Measurements from ENCODE around the gene ABCB8.

Gene ABCB8

DNA sequence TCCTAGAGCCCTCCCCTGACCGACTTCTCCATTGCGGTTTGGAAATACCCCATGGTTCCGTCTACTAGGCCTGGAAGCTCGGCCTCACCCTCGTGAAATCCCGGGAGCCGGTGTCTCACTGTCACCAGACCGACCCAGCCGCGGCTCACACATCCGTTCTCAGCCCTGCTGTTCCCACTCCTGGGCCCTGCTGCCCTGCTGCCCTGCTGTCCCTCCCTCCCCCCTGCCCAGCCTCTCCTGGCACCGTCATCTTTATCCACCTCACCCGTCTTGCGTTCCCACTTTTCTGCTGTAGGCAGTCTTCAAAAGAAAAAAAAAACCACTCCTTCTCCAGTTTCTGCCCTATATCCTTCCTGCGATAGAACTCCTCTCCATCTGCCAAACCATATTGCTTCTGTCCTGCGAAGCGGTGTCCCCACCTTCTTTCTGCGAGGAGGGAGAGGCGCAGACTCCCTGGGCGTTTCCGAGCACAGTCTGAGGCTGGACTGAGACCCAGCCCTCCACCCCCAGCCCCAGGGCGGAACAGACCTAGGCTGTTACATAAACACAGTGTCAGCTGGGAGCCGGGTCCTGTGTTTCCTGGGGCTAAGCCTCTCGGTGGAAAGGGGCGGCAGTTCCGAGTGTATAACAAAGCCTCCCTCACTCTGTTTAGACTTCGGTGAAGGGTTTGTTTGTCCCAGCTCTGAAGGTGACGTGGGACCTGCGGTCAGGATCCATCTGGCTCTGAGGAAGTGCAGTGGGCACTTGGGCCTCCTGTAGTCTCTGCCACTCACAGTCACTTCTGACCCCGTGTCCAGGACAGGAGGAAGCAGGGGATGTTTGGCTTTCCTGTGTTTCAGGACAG lies 60.8 kb downstream of the ABCB8 start:
- DNase-seq: no peak

DNA sequence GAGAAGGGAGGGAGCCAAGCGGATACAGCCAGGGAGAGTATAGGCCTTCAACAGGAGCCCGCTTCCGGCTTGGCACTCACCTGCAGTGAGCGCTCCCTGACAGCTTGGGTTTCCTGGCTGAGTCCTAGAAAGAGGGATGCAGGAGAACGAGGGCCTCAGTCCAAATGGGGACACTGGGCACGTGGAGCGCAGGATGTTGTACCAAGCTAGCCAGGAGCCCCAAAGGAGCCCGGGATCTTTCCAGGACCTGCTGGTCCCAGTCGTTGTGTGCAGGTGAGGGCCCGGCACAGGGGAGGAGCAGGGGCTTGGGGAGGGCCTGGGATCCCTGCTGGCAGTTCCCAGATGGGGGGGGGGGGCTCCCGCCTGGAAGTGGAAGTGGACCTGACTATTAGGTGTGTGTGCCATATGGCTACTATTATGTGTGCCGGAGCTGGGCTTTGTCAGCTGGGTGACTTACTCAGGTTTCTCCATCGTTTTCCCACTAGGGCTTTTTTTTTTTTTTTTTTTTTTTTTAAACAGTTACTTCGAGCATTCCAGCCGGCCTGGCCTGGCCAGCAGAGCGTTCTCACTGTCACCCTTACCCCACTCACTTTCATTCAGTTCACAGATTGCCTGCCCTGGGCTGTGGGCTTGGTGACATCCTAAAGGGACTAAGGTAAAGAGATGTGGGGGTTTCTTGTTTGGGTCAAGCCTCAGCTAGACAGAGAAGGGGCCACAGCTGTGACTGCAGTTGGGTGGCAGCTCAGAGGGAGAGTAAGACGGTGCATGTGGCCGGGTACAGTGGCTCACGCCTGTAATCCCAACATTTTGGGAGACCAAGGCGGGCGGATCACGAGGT lies 61.9 kb downstream of the ABCB8 start:
- no peak for DNase-seq

DNA sequence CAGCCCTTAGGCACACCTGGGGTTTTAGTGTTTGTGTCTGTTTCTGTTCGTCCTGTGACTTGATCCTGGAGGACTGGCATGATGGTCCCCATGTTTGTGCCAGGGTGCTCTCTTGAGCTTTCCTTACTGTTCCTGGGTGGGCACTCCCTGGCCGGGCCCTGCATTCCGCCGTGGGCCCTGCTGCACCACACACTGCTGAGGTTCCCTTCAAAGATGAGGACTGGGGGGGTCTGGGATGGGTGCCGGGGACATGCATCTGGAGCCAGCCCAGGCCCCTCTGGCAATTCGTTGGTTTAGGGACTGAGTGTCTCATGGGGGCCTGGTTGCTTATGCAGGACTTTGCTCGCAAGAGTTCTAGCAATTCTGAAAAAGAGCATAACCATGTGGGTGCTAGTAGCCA lies 62.8 kb downstream of the ABCB8 start:
- DNase-seq: no peak

DNA sequence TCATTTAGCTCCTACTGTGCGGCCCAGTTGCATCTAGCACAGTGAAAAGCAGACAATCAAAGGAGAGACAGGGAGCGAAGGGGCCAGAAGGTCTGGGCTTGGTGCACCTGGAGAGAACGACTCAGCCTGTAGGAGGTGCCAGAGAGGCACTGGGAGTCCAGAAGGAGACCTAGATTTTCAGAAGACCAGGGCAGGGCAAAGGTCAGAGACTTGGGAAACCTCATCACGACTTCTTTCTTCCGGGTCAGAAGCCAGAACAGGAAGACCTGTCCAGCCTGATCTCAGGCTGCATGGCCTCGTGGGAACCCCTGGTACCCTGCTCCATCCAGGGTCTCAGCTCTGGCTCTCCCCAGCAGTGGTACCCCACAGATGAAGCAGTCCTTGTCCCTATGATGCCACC lies 63.2 kb downstream of the ABCB8 start:
- no peak for DNase-seq

DNA sequence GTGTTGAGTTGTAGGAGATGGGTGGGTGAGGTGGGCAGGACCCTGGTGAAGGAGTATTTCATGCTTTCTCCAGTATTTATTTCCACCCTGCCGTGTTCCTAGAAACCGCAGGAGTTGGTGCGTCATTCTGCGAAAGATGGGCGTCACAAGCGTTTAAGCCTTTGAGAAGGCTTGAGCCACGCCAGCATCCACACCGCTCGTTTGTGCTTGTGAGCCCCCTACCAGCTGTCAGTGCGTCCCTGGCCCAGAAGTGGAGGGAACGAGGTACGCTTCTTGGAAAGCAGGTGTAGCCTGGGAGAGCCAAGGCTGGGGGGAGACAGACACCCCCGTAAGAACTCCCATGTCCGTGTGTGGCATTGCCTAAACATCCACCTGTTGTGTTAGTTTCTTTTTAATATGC lies 63.7 kb downstream of the ABCB8 start:
- DNase-seq: no peak

DNA sequence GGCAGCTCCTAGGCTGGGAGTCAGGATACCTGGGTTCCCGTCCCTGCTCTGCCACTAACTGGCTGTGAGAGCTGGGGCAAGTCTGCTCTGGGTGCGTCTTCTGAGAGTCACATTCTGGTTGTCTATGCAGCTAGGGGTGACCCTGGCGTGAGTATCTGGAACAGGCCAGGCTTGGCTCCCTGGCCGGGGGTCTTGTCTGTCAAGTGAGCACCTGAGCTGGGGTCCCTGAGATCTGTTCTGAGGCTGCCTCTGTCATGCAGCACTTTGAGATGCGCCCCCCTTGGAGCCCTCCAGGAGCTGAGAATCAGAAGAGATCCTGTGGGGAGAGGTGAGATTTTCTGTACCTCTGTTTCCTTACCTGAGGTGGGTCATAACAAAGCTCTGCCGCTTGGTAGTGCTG lies 65.5 kb downstream of the ABCB8 start:
- no peak for DNase-seq

DNA sequence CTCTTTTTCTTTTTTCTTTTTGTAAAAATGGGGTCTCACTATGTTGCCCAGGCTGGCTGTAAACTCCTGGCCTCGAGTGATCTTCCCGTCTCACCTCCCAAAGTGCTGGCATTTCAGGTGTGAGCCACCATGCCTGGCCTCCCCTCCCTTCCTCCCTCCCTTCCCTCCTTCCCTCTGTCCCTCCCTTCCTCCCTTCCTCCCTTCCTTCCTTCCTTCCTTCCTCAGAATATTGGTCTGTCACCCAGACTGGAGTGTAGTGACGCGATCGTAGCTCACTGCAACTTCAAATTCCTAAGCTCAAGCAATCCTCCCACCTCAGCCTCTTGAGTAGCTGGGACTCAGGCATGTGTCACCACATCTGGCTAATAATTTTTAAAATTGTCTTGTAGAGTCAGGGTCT lies 66.4 kb downstream of the ABCB8 start:
- DNase-seq: no peak

DNA sequence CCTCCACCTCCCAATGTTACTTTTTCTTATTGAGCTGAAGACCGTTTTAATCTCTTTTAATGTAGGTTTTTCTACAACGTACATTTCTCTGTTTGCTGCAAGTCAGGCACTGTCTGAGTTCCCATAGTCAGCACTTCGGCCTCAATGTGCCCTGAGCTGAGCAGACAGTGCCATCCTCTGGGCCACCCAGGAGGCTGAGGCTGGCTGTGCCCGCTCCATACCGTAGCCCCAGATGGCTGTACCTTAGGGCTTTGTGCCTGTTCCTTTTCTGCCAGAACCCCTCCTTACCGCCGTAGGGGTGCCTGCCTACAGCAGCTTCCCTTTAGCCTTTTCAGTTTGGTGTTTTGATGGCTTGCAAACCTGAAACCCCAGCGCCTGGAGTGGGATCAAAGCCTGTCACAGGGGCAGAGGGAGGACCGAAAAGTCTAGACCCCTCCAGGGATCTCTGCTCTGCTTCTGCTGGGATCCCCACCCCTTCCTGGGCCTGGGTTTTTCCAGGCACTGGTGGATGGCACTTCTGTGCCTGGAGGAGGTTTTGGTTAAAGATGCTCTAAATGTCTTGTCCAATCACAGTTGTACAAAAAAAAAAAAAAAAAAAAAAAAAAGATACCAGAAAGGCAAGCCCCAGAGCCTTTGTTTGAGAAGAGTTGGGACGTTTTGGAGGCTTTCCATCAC lies 67.0 kb downstream of the ABCB8 start:
- no peak for DNase-seq

DNA sequence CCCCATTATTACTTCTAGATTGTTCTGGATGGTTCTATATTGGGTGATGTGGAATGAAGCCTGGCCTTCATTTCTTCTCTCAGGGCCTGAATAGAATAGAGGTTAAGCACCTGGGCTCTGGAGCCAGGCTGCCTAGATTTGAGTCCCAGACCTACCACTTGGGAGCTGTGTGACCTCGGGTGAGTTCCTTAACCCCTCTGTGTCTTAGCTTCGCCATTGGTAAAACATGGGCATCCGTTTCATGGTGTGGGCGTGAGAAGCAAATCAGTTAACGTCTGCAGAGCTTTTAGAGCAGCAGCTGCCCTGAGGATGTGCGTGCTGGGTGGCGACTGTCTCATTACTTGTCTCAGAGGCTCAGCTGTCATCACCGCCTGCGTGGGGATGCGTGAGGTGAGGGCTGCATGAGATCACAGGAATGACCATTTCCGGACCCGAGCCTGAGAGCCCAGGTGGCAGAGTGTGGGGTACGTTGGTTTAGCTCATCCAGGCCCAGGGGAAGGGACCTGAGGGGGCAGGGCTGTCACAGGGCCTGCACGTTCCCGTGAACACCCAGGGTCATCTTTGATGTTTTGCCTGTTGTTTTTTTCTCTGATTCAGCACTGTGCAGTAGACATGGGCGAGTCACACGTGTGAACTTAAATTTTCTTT lies 67.7 kb downstream of the ABCB8 start:
- no peak for DNase-seq
